Liver (tissue), 3 donors: ENCODE measurements around the gene SEC31A.

Experiments
- ATF3 ChIP-seq: IDR thresholded peaks from 2 replicates; pipeline ENCODE4 v1.6.1; 2016; ENCODE audit warnings: antibody characterized with exemption
- CTCF ChIP-seq: fragments of 150-350 bp; IDR thresholded peaks from 2 replicates; pipeline ENCODE4 v1.5.1; 2017; ENCODE audit warnings: improper control_type of control experiment, low read depth, low read length; ENCODE audit not compliant: missing input control
- FOXA1 ChIP-seq: IDR thresholded peaks from 2 replicates; pipeline ENCODE4 v1.6.1; 2016; ENCODE audit warnings: antibody characterized with exemption
- GABPA ChIP-seq, 2 donors: IDR thresholded peaks in 1 of 2; conservative IDR thresholded peaks in 1 of 2; 2 replicates each; pipeline ENCODE4 v1.6.1; 2016; ENCODE audit warnings: antibody characterized with exemption in 2 of 2, mild to moderate bottlenecking in 1 of 2, moderate library complexity in 1 of 2
- HNF4G ChIP-seq: IDR thresholded peaks from 2 replicates; pipeline ENCODE4 v1.6.1; 2016; ENCODE audit warnings: antibody characterized with exemption
- JUND ChIP-seq, 2 donors: IDR thresholded peaks; 2 replicates each; pipeline ENCODE4 v1.6.1; 2016; ENCODE audit warnings: antibody characterized with exemption in 2 of 2
- RAD21 ChIP-seq, 2 donors: IDR thresholded peaks; 2 replicates each; pipeline ENCODE4 v1.6.1; 2016; ENCODE audit warnings: antibody characterized with exemption in 2 of 2, mild to moderate bottlenecking in 2 of 2
- RXRA ChIP-seq, 2 donors: IDR thresholded peaks; 2 replicates each; pipeline ENCODE4 v1.6.1; 2017 to 2018; ENCODE audit warnings: antibody characterized with exemption in 2 of 2, mild to moderate bottlenecking in 1 of 2
- SP1 ChIP-seq: IDR thresholded peaks from 2 replicates; pipeline ENCODE4 v1.6.1; 2018; ENCODE audit warnings: antibody characterized with exemption, mild to moderate bottlenecking
- TAF1 ChIP-seq: conservative IDR thresholded peaks from 2 replicates; pipeline ENCODE4 v1.6.1; 2016; ENCODE audit warnings: antibody characterized with exemption, mild to moderate bottlenecking
- ZBTB33 ChIP-seq: IDR thresholded peaks from 2 replicates; pipeline ENCODE4 v1.6.1; 2016; ENCODE audit warnings: antibody characterized with exemption
- TF ChIP-seq, protein P1 (sequence below): IDR thresholded peaks from 2 replicates; pipeline ENCODE4 v1.6.1; 2016; ENCODE audit warnings: antibody characterized with exemption
- donor health status: healthy.
- donor health status: healthy.

GRCh38 chr4:82814034-82814433 is 76.9 kb downstream of the SEC31A start:
- TF ChIP-seq RAD21 (IDR thresholded peaks at IDR 0.05), result no peak
- no peak for TF ChIP-seq CTCF
- no peak for TF ChIP-seq ZBTB33
- TF ChIP-seq TAF1, result no peak
- TF ChIP-seq JUND (IDR thresholded peaks at IDR 0.05), result no peak
- no peak for TF ChIP-seq ATF3
- no peak for TF ChIP-seq RXRA (IDR thresholded peaks at IDR 0.05)
- TF ChIP-seq, protein P1, sequence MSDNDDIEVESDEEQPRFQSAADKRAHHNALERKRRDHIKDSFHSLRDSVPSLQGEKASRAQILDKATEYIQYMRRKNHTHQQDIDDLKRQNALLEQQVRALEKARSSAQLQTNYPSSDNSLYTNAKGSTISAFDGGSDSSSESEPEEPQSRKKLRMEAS, result no peak
- TF ChIP-seq SP1, result no peak
- no peak for TF ChIP-seq HNF4G
- TF ChIP-seq FOXA1, result no peak
- TF ChIP-seq GABPA (IDR thresholded peaks at IDR 0.05 in 1 of 2, conservative IDR thresholded peaks at IDR 0.05 in 1 of 2), result no peak
